GM18505 (cell line): ENCODE results near the gene GANAB.
"Not testable (repeated sequence)": the region's sequence is repeated elsewhere in the genome, so short reads cannot be mapped to it uniquely, and the experiment has no call there.

ENCODE experiments used
- ATAC-seq: cut with Tn5 transposase; IDR thresholded peaks from one replicate; pipeline ENCODE4 v1.9.1; 2021; ENCODE audit not compliant: unreplicated experiment
- POLR2A ChIP-seq: IDR thresholded peaks from 4 replicates; pipeline ENCODE4 v1.6.1; 2011; ENCODE audit warnings: borderline replicate concordance; ENCODE audit not compliant: insufficient read depth, insufficient read length; ENCODE audit errors: extremely low read depth

GANAB gene

GRCh38 chr11:62677156-62677555 is 30.7 kb upstream of the GANAB start:
- ATAC-seq = no peak
- no peak for TF ChIP-seq POLR2A

- peak; percentile 19 for TF ChIP-seq POLR2A
- no peak for ATAC-seq
Observed at GRCh38 chr11:62676698-62677097, 30.3 kb upstream of the GANAB start.

- not testable (repeated sequence) for ATAC-seq
Observed at GRCh38 chr11:62675415-62675814, 29.0 kb upstream of the GANAB start.

- TF ChIP-seq POLR2A = no peak
- ATAC-seq = no peak
Observed at GRCh38 chr11:62673196-62673525, 26.7 kb upstream of the GANAB start.

- peak; percentile 53 for ATAC-seq
- peak; percentile 84 for TF ChIP-seq POLR2A
Observed at GRCh38 chr11:62671608-62672389, 25.4 kb upstream of the GANAB start, which contains the start of the genes LBHD1 and UQCC3. TSS of gene LBHD1 (minus strand) at chr11:62672267. CDS start at chr11:62670031, 2,236 bp downstream. TSS of gene UQCC3 (plus strand) at chr11:62671673. CDS start at chr11:62671746, 73 bp downstream.

- TF ChIP-seq POLR2A = no peak
- ATAC-seq = peak; percentile 12
Observed at GRCh38 chr11:62671236-62671607, 24.8 kb upstream of the GANAB start.

GRCh38 chr11:62669420-62670161 is 23.2 kb upstream of the GANAB start:
- ATAC-seq = no peak
- TF ChIP-seq POLR2A = no peak

GRCh38 chr11:62667460-62667859 is 21.0 kb upstream of the GANAB start:
- no peak for TF ChIP-seq POLR2A
- ATAC-seq = no peak

GRCh38 chr11:62666259-62666926 is 20.0 kb upstream of the GANAB start:
- TF ChIP-seq POLR2A = peak; percentile 51
- no peak for ATAC-seq

- no peak for TF ChIP-seq POLR2A
- ATAC-seq = peak; percentile 9
Observed at GRCh38 chr11:62665599-62666258, 19.3 kb upstream of the GANAB start.

GRCh38 chr11:62665075-62665598 is 18.7 kb upstream of the GANAB start, which contains the start of the genes C11orf98 and CSKMT:
TSS of gene C11orf98 (minus strand) at chr11:62665210. CDS start at chr11:62665169, 41 bp downstream.
TSS of gene CSKMT (plus strand) at chr11:62665312. CDS start at chr11:62665880, 568 bp downstream.
- ATAC-seq = peak; percentile 76
- TF ChIP-seq POLR2A = peak; percentile 100

- ATAC-seq = peak; percentile 12
- TF ChIP-seq POLR2A = no peak
Observed at GRCh38 chr11:62664405-62665074, 18.1 kb upstream of the GANAB start.

- no peak for TF ChIP-seq POLR2A
- no peak for ATAC-seq
Observed at GRCh38 chr11:62656796-62657429, 10.5 kb upstream of the GANAB start.
